Stimulated activated CD8-positive, alpha-beta memory T cell treated with anti-CD3 and anti-CD28 coated beads, Interleukin-12 subunit alpha, Interleukin-12 subunit beta, amount 100 ng/mL, for 24 hours (primary cell): Measurements from ENCODE around the gene PTPRQ.
"Not testable (repeated sequence)": the region's sequence is repeated elsewhere in the genome, so short reads cannot be mapped to it uniquely, and the experiment has no call there.

Source experiments
- DNase-seq: peaks from one replicate; pipeline ENCODE4 v3.0.0-alpha.2; 2020; ENCODE audit errors: extremely low read depth

The PTPRQ gene

DNA sequence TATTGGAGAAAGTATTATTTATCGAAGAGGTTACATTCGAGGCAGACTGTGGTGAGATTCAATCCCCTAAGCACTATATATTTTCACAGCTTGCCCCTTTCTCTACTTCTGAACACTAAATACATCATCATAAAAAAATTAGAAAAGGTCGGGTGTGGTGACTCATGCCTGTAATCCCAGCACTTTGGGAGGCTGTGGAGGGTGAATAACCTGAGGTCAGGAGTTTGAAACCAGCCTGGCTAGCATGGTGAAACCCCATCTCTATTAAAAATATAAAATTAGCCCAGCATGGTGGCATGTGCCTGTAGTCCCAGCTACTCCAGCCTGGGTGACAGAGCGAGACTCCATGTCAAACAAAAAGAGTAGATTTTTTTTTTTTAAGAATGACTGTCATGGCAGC is 192.8 kb downstream of the PTPRQ start:
- no peak for DNase-seq

- DNase-seq, result no peak
These were observed 197.9 kb downstream of the PTPRQ start for GRCh38 chr12:80641936-80642335.

DNA sequence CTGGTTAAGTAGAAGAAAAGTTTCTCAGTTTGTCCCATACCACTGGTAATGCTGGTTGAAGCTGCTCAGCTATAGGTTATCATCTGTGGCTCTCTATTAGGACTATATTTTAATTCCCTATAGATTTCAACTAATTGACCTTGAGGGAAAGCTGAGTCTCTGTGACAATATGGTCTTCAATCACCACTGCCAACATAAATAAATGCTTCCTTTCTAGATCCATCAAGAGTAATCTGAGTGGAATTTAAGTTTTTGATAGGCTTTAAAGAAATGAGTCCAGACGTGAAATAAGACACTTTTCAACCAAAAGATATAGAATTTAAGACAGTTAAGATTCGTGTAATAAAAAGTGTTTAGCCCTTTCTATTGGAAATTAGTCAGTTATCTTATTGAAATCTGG is 199.9 kb downstream of the PTPRQ start:
- DNase-seq, result no peak

GRCh38 chr12:80648881-80649280 is 204.8 kb downstream of the PTPRQ start:
- no peak for DNase-seq

DNA sequence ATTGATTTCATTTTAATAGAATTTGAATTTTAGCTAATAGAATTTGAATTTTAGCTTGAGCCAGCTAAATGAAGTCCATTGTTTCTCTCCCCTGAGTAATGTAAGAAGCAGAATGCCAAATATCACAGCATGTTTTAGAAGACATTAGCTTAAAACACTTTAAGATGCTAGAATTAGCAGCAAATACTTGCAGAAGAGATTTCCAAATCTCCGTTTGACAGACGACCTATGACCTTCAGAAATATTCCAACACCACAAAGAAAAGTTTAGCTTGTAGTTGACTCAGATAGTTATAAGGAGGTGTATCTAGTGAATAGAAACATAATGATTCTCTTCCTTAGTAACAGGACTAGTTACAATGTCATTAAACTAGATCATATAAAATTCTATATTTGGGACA is 211.7 kb downstream of the PTPRQ start:
- no peak for DNase-seq

DNA sequence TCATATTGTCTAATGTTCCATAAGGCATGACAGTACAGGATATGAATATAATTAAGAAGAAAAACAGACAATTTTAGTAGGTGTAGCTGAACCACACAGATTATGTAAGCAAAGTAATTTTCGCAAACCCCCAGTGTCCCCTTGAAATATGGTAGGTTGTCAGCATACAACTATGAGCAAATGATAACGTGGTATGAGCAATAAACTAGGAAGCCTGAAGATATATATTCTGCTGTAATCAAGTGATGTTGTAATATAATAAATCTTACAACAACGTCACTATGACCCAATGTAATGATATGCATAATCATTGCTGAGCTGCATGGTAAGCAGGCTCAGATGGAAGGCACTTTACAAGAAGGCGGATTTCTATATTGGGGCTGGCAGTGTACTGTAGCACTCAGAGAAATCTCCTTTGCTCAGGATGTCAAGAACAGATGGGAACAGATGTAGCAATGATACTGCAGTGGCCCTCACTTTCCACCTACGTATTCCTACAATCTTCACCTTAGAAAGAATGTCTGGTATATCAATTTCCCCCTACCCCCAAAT is 215.6 kb downstream of the PTPRQ start:
- DNase-seq, result no peak

- no peak for DNase-seq
These were observed 218.6 kb downstream of the PTPRQ start for GRCh38 chr12:80662586-80662985.

GRCh38 chr12:80670214-80670613 is 226.2 kb downstream of the PTPRQ start:
- no peak for DNase-seq

DNA sequence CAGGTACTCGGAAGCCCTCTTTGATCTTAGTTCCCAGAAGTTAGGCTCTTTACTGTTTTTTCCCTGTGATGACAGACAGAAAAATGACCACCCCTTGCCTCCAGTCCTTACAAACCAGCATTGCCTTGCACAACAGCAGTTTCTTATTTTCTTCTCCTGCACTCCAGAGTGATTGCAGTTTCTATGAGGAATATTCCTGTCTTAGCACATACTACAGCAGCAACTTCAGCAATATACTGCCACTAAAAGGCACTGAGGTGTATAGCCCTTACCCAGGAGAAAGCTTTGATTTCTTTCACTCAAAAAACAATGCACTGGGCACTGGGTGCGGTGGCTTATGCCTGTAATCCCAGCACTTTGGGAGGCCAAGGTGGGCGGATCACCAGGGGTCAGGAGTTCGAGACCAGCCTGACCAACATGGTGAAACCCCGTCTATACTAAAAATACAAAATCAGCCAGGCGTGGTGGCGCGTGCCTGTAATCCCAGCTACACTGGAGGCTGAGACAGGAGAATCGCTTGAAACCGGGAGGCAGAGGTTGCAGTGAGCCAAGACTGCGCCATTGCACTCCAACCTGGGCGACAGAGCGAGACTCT is 232.1 kb downstream of the PTPRQ start:
- DNase-seq, result not testable (repeated sequence)

DNA sequence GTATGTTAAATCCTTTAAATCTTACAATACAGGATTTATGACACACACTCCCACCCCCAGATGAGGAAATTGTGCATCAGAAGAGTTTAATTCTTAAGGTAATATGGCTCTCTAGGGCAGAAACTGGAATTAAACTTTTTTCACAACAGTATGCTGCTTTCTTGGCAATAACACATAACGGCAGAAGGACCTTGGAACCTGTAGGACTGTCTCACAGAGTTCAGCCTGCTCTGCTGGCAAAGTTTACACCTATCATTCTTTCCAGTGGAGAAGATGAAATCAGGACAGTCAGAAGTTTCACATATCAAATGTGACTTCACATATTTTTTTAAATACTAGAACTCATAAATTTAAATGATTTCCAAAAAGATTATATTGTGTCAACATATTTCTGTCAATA is 232.8 kb downstream of the PTPRQ start:
- DNase-seq, result no peak

DNA sequence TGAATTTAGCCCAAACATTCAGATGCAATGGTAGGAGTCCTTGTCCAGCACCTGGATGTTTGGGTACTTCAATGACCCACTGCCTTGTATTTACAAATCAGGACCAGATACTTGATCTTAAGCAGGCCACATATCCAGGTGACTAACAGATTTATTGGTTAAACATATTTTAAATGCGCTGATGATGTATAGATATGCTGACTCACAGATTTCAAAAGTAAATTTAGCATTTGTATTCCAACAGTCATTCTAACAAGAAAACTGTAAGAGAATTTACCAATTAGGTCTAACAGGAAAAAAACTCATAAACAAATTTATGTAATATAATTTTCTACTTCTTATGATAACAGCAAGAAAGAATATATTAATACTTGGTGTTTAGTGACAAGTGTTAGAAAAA is 234.0 kb downstream of the PTPRQ start:
- no peak for DNase-seq

- no peak for DNase-seq
These were observed 235.5 kb downstream of the PTPRQ start for GRCh38 chr12:80679346-80680131.

DNA sequence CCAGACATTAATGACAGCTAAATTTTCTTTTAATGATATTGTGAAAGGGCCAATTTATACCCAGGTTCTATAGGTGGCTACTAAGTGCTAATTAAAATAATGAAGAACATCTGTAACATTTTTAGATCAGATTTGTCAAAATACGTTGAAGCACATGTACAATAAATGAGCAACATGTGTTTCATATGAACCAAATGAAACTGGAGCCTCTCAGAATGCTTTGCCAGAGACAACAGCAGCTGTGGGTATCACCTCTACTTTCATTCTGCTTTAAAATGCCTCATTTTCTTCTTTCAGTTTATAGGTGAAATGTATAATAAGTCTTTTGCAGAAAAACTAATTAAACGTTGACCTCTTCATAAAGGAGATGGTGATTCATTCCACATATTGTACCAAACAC is 237.3 kb downstream of the PTPRQ start:
- DNase-seq, result no peak

DNA sequence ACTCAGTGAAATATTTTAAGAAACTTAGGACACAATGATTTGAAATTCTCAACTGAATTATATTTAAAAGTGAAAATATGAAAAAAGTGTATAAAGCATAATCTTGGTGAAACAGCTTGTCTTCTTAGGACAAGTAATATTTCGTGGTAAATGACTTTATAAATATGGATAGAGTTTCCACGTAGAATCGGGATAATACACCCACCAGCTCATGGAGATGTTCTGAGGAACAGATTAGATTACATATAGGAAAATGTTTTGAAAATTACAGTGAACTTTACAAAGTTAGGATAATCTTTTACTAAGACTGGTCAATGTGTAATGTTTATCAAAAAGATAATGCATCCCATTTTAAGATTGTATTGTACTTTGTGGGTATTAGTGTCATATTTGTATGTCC is 237.8 kb downstream of the PTPRQ start:
- no peak for DNase-seq

- no peak for DNase-seq
These were observed 240.1 kb downstream of the PTPRQ start for GRCh38 chr12:80684077-80684495.

DNA sequence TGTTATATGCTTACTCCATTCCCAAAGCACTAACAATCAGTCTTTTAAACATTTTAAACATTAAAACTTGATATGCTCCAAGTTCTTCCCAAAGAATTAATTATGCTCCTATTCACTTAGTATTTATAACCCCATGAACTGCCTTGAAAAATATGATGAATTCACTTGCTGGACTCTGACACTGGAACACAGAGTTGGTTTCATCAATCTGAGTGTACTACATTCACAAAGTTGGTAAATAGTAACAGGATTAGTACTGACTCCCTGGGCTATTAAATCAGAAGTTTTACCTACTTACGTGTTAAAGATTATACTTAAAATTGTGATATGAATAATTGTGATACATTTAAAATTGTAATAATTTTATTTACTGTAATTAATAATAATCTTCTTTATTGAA is 246.1 kb downstream of the PTPRQ start:
- no peak for DNase-seq

DNA sequence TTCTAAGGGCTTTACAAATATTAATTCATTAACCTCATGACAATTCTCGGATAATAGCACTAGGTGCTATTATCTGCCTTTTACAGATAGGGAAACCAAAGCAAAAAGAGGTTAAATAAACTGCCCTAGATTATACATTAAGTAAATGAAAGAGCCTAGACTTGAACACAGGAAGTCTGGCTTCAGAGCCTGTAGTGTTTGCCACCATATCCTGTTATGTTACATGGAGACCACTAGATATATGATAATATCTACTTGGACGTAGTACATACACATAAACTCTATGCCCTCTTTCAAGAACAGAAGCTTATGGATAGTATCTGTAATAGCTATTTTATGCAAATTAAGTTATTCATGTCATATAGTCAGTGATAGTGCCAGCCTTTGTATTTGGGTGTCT is 246.5 kb downstream of the PTPRQ start:
- DNase-seq, result no peak

DNA sequence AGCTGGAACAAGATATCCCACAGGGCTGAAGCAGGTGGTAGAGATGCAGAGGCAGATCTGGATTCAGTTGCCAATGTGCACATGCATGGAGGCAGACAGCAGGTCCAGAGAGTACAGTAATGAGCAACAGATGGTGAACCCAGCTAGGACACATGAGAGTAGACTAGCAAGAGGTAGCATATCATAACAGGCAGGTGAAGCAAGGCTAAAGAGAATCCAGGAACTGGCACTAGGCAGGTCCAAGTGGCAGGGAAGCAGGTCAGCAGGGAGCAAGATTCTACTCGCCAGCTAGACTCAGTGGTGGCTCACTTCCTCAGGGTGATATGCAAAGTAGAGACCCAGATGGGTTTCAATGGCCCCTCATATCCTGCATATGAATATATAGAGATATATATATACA is 248.1 kb downstream of the PTPRQ start:
- DNase-seq, result no peak

DNA sequence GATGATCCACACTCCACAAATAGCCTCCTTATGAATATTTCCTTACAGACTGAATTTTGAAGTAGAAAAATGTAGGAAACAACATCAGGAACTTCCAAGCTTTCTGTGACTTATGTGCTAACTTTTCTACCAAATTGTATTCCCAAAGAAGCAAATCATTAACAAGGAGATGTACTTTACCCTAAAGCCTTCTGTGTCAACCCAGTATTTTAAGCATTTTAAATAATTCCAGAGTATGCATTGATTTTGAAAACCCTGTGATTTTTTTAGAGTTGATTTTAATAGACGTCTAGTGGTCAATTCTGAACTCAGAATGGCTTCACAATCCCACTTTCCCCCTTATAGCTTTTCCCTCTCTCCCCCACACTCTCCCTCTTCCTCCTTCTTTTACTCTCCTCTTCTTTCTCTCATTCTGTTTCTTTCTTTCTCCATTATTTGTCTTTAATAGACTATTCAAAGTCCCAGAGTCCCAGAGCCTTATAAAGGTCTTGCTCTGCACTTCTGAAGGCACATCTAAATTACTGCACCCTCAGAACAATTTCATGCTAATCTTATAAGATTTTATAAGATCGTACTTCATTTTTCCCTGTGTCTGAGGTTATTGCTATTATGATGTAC is 253.3 kb downstream of the PTPRQ start:
- DNase-seq, result no peak

GRCh38 chr12:80698256-80698655 is 254.2 kb downstream of the PTPRQ start:
- DNase-seq, result no peak

- no peak for DNase-seq
These were observed 255.0 kb downstream of the PTPRQ start for GRCh38 chr12:80698847-80699542.

DNA sequence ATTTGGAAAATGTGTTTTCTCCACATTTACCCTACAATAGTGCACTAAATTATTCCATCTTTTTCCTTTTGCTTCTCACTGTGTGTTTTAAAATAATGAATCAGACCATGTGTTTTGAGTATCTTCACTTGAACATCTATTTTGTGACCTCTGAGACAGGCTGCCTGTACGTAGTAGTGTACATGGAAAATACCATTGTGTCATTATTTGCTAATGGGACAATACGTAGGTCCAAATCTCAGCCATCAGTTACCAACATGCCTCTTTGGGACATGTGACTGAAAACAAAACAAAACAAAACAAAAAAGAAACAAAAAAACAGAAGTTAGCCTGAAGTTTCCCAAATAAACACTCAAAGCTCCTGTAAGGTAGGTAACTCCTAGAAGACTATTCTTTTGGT is 256.3 kb downstream of the PTPRQ start:
- DNase-seq, result no peak
